T-helper 1 cell treated with Interleukin-12 subunit alpha and Interleukin-12 subunit beta and Interleukin-4 antibody, amounts not matched to agents 30 μg/mL and 1 μg/mL, for 36 hours (primary cell): ENCODE results near the gene NODAL.
A peak's percentile ranks its signal among the peaks of the same experiment; 100 is the strongest.

Experiments used
- H3K27ac Mint-ChIP-seq: one replicate; pipeline ENCODE4 v1.8.0; 2021; ENCODE audit warnings: mild to moderate bottlenecking, mixed read lengths
- H3K27me3 Mint-ChIP-seq: one replicate; pipeline ENCODE4 v1.8.0; 2021; ENCODE audit warnings: low read depth, mixed read lengths
- H3K36me3 Mint-ChIP-seq: one replicate; pipeline ENCODE4 v1.8.0; 2021; ENCODE audit warnings: low read depth, mixed read lengths
- H3K4me1 Mint-ChIP-seq: one replicate; pipeline ENCODE4 v1.8.0; 2021; ENCODE audit warnings: low read depth, mixed read lengths
- H3K4me3 Mint-ChIP-seq: one replicate; pipeline ENCODE4 v1.8.0; 2021; ENCODE audit warnings: mild to moderate bottlenecking, moderate library complexity, mixed read lengths
- H3K9me3 Mint-ChIP-seq: one replicate; pipeline ENCODE4 v1.8.0; 2021; ENCODE audit warnings: mixed read lengths

NODAL gene

DNA sequence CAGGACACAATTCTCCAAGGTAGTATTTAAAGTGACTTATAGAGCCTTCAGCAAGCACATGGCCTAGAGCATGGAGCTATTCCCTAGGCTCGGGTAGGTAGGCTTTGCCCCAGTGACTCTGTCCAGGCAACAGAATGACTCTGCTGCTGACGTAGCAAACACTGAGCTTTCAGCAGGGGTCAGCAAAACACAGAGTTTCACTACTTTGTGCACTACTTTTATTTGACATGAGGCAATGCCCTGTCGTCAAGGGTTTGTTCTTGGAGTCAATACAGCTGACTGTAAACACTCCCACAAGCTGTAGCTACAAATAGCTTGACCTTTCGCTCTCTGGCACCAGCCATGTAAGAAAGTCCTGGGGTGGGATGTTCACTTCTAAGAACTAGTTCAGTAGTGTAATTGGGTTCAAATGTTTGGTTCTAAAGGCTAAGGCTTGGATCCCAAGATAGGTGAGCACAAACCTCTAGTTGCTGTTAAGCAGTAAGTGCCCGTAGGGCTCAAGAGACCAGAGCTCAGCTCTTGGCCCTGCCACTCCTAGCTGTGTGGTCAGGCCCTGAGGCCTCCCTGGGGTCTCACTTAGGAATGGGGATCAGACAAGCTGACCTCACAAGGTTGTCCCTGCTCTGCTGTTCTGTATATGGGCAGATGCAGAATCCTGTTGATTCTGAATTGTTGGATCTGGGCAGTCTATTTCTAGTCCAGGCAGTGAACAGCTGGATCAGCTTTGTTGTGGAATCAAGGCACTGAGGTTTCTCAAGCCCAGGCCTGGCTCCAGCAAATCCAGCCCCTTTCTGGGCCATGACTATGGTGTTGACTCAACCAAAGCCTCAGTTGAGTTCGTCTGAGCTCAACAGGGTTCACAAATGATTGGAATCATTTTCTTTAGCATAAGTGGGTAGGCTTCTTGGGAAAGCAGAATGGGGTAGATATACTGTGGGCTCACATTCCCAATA lies 10.7 kb downstream of the NODAL start:
- Mint-ChIP-seq H3K27me3 (no peaks in the 10 kb centered on the region), H3K4me3 (no peak overlapping the region), H3K9me3 (no peaks in the 10 kb centered on the region), H3K4me1 (peaks cover 22% of the 10 kb centered on the region), H3K36me3 (peaks cover 7% of the 10 kb centered on the region), H3K27ac (no peak overlapping the region)

GRCh38 chr10:70426823-70427222 lies 14.7 kb downstream of the NODAL start:
- peaks cover 4% of the 10 kb centered on the region for H3K4me1 Mint-ChIP-seq
- H3K4me3 Mint-ChIP-seq: no peak overlapping the region
- no peak overlapping the region for H3K27ac Mint-ChIP-seq
- peaks cover 36% of the 10 kb centered on the region for H3K36me3 Mint-ChIP-seq
- no peaks in the 10 kb centered on the region for H3K27me3 Mint-ChIP-seq
- H3K9me3 Mint-ChIP-seq: no peaks in the 10 kb centered on the region

GRCh38 chr10:70425096-70425495 lies 16.4 kb downstream of the NODAL start:
- no peaks in the 10 kb centered on the region for H3K27me3 Mint-ChIP-seq
- H3K4me1 Mint-ChIP-seq: no peaks in the 10 kb centered on the region
- H3K9me3 Mint-ChIP-seq: no peaks in the 10 kb centered on the region
- peaks cover 39% of the 10 kb centered on the region for H3K36me3 Mint-ChIP-seq
- H3K4me3 Mint-ChIP-seq: no peak overlapping the region
- H3K27ac Mint-ChIP-seq: no peak overlapping the region

DNA sequence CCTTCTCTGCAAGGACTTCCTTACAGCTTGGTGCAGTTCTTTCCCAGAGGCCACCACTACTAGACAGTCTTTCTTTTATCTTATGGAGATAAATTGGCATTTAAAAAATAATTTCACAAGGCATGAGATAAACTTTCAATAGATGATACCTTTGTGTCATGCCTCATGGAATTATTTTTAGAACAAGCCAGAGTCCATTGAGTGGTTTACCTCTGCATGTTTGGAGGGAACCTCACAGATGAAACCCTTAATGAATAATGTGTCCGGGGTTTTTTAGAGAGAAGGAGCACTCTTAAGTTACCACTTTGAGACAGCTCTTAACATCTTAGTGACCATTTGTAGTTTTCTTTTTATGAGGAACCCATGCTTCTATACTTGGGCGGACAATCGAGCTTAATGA lies 17.2 kb downstream of the NODAL start:
- H3K36me3 Mint-ChIP-seq: peaks cover 45% of the 10 kb centered on the region
- no peak overlapping the region for H3K4me3 Mint-ChIP-seq
- no peaks in the 10 kb centered on the region for H3K4me1 Mint-ChIP-seq
- no peaks in the 10 kb centered on the region for H3K27me3 Mint-ChIP-seq
- no peak overlapping the region for H3K27ac Mint-ChIP-seq
- no peaks in the 10 kb centered on the region for H3K9me3 Mint-ChIP-seq

DNA sequence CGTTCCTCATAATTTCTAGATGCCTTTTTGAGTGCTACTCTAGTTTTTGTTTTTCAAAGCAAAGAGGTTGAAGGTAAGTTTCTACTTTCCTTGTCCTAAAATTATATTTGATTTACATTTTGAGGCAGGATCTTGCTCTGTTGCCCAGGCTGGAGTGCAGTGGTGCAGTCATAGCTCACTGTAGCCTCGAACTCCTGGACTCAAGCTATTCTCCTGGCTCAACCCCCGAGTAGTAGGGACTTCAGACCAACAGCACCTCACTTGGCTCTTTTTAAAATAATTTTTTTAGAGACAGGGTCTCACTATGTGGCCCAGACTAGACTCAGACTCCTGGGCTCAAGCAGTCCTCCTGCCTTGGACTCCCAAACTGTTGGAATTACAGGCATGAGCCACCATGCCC lies 22.8 kb downstream of the NODAL start:
- no peak overlapping the region for H3K4me3 Mint-ChIP-seq
- H3K4me1 Mint-ChIP-seq: peaks cover 15% of the 10 kb centered on the region
- H3K27me3 Mint-ChIP-seq: no peaks in the 10 kb centered on the region
- peaks cover 30% of the 10 kb centered on the region for H3K36me3 Mint-ChIP-seq
- H3K27ac Mint-ChIP-seq: no peak overlapping the region
- H3K9me3 Mint-ChIP-seq: no peaks in the 10 kb centered on the region

DNA sequence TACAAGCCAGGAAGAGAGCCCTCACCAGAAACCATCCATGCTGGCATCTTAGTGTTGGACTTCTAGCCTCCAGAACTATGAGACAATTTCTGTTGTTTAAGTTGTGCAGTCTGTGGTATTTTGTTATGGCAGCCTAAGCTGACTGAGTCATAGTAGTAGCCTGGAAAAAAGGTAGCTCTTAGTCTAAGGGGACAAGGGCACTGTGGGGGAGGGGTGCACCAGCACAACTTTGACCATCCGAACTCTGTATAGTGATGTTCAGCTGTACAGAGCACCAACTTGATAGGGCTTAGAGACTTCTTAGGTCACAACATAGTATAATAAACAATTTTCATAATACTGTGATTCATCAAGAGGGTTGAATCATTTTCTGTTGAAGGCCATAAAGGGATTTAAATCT lies 23.3 kb downstream of the NODAL start:
- H3K4me1 Mint-ChIP-seq: peaks cover 16% of the 10 kb centered on the region
- H3K36me3 Mint-ChIP-seq: peaks cover 28% of the 10 kb centered on the region

GRCh38 chr10:70417568-70417967 lies 23.9 kb downstream of the NODAL start:
- Mint-ChIP-seq H3K27me3 (no peaks in the 10 kb centered on the region), H3K4me3 (no peak overlapping the region), H3K27ac (no peak overlapping the region)

More for the DNA sequence above, 23.3 kb downstream of the NODAL start:
- no peaks in the 10 kb centered on the region for H3K9me3 Mint-ChIP-seq
- H3K4me3 Mint-ChIP-seq: no peak overlapping the region
- H3K27ac Mint-ChIP-seq: no peak overlapping the region
- H3K27me3 Mint-ChIP-seq: no peaks in the 10 kb centered on the region

DNA sequence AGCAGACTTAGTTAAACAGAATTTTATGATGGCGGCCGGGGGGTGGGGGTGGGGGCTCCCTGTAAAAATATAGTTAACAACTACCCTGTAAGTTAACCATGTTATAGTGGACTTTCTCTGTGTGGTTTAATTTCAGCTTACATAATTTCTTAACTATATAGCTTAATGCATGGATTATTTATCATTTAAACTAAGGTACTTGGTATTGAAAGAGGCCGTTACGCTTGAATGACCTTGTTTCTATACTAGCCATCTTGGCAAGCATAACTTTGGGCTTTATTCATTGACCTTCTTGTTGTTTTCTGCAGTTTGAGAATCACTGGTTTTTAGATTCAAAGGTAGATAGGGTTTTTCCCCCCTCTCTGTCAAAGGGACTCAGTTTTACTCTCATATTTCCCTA lies 29.1 kb downstream of the NODAL start:
- no peak overlapping the region for H3K27ac Mint-ChIP-seq
- no peaks in the 10 kb centered on the region for H3K27me3 Mint-ChIP-seq
- H3K4me3 Mint-ChIP-seq: no peak overlapping the region
- no peaks in the 10 kb centered on the region for H3K9me3 Mint-ChIP-seq
- peaks cover 32% of the 10 kb centered on the region for H3K36me3 Mint-ChIP-seq
- H3K4me1 Mint-ChIP-seq: peaks cover 32% of the 10 kb centered on the region

More at GRCh38 chr10:70417568-70417967, 23.9 kb downstream of the NODAL start:
- H3K9me3 Mint-ChIP-seq: no peaks in the 10 kb centered on the region
- peaks cover 23% of the 10 kb centered on the region for H3K36me3 Mint-ChIP-seq
- peaks cover 18% of the 10 kb centered on the region for H3K4me1 Mint-ChIP-seq

DNA sequence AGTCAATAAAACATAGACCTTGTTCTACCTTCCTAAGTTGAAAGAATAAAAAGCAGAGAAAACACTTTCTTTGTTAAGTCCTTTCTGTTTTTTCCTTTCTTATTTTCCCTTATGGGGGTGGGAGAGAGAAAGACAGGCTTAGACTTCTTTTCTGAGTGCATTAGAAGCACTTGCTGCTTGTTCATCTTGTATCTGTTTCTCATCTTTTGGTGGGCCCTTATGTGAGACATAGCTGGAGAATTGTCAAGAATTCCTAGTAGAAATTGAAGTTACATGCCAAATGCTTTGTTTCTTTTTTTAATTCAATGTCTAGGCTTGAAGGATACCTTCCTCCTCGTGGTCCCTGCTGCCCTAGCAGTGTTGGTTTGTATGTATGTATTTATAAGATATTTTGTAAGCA lies 30.9 kb downstream of the NODAL start:
- peaks cover 34% of the 10 kb centered on the region for H3K4me1 Mint-ChIP-seq
- H3K36me3 Mint-ChIP-seq: peaks cover 38% of the 10 kb centered on the region
- H3K4me3 Mint-ChIP-seq: no peak overlapping the region
- no peak overlapping the region for H3K27ac Mint-ChIP-seq
- no peaks in the 10 kb centered on the region for H3K9me3 Mint-ChIP-seq
- no peaks in the 10 kb centered on the region for H3K27me3 Mint-ChIP-seq

- Mint-ChIP-seq H3K36me3 (peaks cover 39% of the 10 kb centered on the region), H3K27ac (no peak overlapping the region), H3K4me1 (peaks cover 42% of the 10 kb centered on the region), H3K9me3 (no peaks in the 10 kb centered on the region), H3K27me3 (no peaks in the 10 kb centered on the region), H3K4me3 (no peak overlapping the region)
Measured at GRCh38 chr10:70409772-70410171, 31.7 kb downstream of the NODAL start.

DNA sequence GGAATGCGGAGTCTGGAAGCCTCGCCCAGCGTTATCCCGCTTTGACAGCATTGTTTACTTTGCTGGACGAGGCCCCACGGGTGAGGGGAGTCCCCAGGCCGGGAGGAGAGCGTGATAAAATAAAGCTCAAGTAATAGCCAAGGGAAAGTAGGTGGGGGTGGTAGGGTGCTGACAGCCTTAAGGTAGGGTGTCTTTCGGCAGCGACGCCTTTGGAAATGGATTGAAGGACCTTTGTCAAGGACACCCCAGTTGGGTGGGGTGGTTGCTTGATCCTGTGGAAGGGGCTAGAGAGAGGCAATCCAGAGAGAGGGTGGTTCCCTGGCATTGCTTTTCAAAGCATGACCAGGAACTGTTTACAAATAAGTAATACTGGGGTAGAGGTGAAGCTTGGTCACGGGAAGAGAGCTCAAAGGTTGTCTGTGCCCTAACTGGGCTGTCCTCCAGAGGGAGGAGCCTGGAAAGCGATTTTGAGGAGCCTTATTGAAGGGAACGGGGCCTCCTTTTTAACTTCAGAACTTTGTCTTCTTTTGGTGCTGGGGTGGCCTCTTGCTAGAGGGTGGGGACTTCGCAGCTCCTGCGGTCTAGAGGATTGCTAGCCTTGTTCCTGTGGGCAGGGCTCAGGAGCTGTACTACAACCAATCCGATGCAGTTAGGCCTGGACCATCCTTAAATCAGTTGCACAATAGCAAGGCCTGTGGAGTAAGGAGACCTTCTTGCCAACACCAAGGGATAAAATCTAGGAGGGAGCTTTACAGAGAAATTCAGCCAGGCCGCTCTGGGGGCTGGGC lies 36.2 kb downstream of the NODAL start:
- H3K4me1 Mint-ChIP-seq: peaks cover 35% of the 10 kb centered on the region
- H3K27me3 Mint-ChIP-seq: no peaks in the 10 kb centered on the region
- peaks cover 25% of the 10 kb centered on the region for H3K36me3 Mint-ChIP-seq
- H3K27ac Mint-ChIP-seq: peak overlapping the region; percentile 94
- peak overlapping the region; percentile 97 for H3K4me3 Mint-ChIP-seq
- H3K9me3 Mint-ChIP-seq: no peaks in the 10 kb centered on the region

DNA sequence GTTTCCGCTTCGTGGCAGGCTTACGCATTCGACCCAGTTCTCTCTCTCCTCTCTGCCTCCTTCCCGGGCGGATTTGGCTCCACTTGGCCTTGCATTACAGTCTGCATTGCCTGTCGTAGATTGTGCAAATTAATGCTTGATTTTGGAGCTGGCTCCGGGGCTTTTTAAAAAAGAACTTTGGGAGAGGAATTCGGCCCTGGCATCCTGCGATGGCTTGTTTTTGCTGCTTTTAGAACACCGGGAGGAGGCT lies 36.8 kb downstream of the NODAL start:
- Mint-ChIP-seq H3K27me3 (no peaks in the 10 kb centered on the region), H3K4me3 (peak overlapping the region; percentile 97), H3K36me3 (peaks cover 24% of the 10 kb centered on the region), H3K4me1 (peaks cover 34% of the 10 kb centered on the region), H3K9me3 (no peaks in the 10 kb centered on the region), H3K27ac (peak overlapping the region; percentile 94)

- no peaks in the 10 kb centered on the region for H3K27me3 Mint-ChIP-seq
- peaks cover 32% of the 10 kb centered on the region for H3K4me1 Mint-ChIP-seq
- peak within 1 kb of the TSS; percentile 97 for H3K4me3 Mint-ChIP-seq
- peaks cover 20% of the 10 kb centered on the region for H3K36me3 Mint-ChIP-seq
- H3K9me3 Mint-ChIP-seq: no peaks in the 10 kb centered on the region
- H3K27ac Mint-ChIP-seq: peak within 1 kb of the TSS; percentile 94
Measured at GRCh38 chr10:70404036-70404786, 37.3 kb downstream of the NODAL start, which contains the start of gene EIF4EBP2. Gene EIF4EBP2, plus strand, starts transcription at chr10:70404145. Its CDS starts 257 bp downstream, at chr10:70404402.

- peaks cover 15% of the 10 kb centered on the region for H3K36me3 Mint-ChIP-seq
- peak overlapping the region; percentile 97 for H3K4me3 Mint-ChIP-seq
- H3K27me3 Mint-ChIP-seq: no peaks in the 10 kb centered on the region
- no peaks in the 10 kb centered on the region for H3K9me3 Mint-ChIP-seq
- peaks cover 29% of the 10 kb centered on the region for H3K4me1 Mint-ChIP-seq
- H3K27ac Mint-ChIP-seq: peak overlapping the region; percentile 73
Measured at GRCh38 chr10:70403483-70404035, 37.9 kb downstream of the NODAL start.
